Measurements from ENCODE around the gene AEN. TPM values are rescaled to one million over a fixed set of nuclear protein-coding genes. Genes with fewer than 3 reads are reported as not detected.
A peak's percentile ranks its signal among the peaks of the same experiment; 100 is the strongest.

The AEN gene
- total RNA-seq, 4 donors from 2014 or later: 16.1 to 19.2 (median 17.3) TPM

DNA sequence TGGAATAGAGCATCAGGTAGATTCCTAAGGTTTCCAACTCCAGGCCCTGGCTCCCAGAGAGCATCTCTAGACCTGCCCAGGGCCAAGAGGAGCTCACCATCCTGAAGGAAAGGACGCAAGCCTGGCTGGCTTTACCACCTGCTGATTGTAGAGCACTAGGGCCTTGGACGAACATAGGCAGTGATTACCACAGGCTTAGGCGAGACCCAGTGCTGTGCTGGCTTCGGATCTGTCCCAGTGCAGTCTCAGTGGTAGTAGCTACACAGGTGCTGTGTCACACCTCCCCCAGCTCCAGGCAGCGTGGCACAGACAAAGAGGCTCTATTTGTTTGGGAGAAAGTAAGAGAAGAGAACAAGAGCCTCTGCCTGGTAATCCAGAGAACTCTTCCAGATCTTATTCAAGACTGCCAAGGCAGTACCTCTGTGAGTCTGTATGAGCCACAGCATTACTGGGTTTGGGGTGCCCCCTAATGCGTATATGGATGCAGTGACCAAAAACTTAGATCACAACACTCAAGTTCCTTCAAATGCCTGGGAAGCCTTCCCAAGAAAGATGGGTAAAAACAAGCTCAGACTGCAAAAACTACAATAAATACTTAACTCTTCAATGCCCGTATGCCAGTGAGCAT, 43.1 kb downstream of the AEN start:
- Histone ChIP-seq H3K36me3 (no peaks in the 10 kb centered on the region), H3K4me1 (no peaks in the 10 kb centered on the region), H3K4me3 (no peak overlapping the region), H3K27me3 (no peaks in the 10 kb centered on the region), H3K27ac (no peak overlapping the region), H3K9me3 (no peaks in the 10 kb centered on the region)
- TF ChIP-seq, protein P1, sequence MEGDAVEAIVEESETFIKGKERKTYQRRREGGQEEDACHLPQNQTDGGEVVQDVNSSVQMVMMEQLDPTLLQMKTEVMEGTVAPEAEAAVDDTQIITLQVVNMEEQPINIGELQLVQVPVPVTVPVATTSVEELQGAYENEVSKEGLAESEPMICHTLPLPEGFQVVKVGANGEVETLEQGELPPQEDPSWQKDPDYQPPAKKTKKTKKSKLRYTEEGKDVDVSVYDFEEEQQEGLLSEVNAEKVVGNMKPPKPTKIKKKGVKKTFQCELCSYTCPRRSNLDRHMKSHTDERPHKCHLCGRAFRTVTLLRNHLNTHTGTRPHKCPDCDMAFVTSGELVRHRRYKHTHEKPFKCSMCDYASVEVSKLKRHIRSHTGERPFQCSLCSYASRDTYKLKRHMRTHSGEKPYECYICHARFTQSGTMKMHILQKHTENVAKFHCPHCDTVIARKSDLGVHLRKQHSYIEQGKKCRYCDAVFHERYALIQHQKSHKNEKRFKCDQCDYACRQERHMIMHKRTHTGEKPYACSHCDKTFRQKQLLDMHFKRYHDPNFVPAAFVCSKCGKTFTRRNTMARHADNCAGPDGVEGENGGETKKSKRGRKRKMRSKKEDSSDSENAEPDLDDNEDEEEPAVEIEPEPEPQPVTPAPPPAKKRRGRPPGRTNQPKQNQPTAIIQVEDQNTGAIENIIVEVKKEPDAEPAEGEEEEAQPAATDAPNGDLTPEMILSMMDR (IDR thresholded peaks at IDR 0.05 in 4 of 5, conservative IDR thresholded peaks at IDR 0.05 in 1 of 5): peak in 2 of 5 experiments; percentile 6 to 31
- no peak for TF ChIP-seq POLR2A (IDR thresholded peaks at IDR 0.05)
- in situ Hi-C loops (cut with MboI; ENCODE audit: low sequenced_read_pairs in 4 of 4) (loop anchor here in 2 of 4 donors (25.0 kb wide), 1 partner anchor 173 kb away; no protein-coding TSS in a partner anchor), intact Hi-C loops (cut with DNase I; ENCODE audit: low total_unique reads) (no loop called here)
- DNase-seq (no peak), ATAC-seq (no peak)

DNA sequence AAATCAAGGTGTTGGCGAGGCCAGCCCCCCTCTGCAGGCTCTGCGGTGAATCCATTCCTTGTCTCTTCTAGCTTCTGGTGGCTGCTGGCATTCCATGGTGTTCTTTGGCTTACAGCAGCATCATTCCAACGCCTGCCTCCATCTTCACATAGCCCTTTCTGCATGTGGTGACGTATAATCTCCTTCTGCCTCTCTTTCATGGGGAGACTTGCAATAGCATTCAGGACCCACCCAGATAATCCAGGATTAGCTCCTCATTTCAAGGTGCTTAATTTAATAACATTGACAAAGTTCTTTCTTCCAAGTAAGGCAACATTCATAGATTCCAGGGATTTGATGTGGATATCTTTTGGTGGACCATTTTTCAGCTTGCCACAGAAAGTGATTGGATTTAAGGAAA, 53.5 kb downstream of the AEN start:
- ATAC-seq: no peak
- no peak for DNase-seq
- Histone ChIP-seq H3K4me3 (no peak overlapping the region), H3K9me3 (peaks cover 0 to 3% (median 0%) of the 10 kb centered on the region in 3 donors), H3K27ac (no peak overlapping the region), H3K27me3 (peaks cover 0 to 3% (median 0%) of the 10 kb centered on the region in 3 donors), H3K4me1 (no peaks in the 10 kb centered on the region), H3K36me3 (no peaks in the 10 kb centered on the region)
- in situ Hi-C loops (cut with MboI; ENCODE audit: low sequenced_read_pairs in 4 of 4): loop anchor here in 2 of 4 donors (25.0 kb wide), 1 partner anchor 163 kb away; no protein-coding TSS in a partner anchor
- intact Hi-C loops (cut with DNase I; ENCODE audit: low total_unique reads): no loop called here
- TF ChIP-seq, protein P1 (IDR thresholded peaks at IDR 0.05 in 4 of 5, conservative IDR thresholded peaks at IDR 0.05 in 1 of 5): no peak
- no peak for TF ChIP-seq POLR2A (IDR thresholded peaks at IDR 0.05)

DNA sequence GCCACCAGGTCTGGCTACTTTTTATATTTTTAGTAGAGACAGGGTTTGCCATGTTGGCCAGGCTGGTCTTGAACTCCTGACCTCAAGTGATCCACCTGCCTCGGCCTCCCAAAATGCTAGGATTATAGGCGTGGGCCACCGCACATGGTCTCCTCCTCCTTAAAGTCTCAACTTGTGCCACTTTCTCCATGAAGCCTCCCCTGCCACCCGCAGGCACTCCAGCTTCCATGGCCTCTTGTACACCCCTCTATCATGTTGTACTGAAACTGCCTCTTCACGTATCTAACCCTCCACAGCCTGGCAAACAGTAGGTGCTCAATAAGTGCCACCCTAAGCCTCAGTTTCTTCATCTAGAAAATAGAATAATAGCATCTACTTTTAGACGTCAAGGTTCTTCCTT, 57.6 kb downstream of the AEN start:
- ATAC-seq (no peak), DNase-seq (no peak)
- intact Hi-C loops (cut with DNase I; ENCODE audit: low total_unique reads) (no loop called here), in situ Hi-C loops (cut with MboI; ENCODE audit: low sequenced_read_pairs in 4 of 4) (no loop called here)
- H3K27ac ChIP-seq: no peak overlapping the region
- H3K4me3 ChIP-seq: no peak overlapping the region
- no peaks in the 10 kb centered on the region for H3K27me3 ChIP-seq
- no peaks in the 10 kb centered on the region for H3K36me3 ChIP-seq
- no peaks in the 10 kb centered on the region for H3K4me1 ChIP-seq
- no peaks in the 10 kb centered on the region for H3K9me3 ChIP-seq
- TF ChIP-seq POLR2A (IDR thresholded peaks at IDR 0.05): no peak
- TF ChIP-seq, protein P1 (IDR thresholded peaks at IDR 0.05 in 4 of 5, conservative IDR thresholded peaks at IDR 0.05 in 1 of 5): no peak

DNA sequence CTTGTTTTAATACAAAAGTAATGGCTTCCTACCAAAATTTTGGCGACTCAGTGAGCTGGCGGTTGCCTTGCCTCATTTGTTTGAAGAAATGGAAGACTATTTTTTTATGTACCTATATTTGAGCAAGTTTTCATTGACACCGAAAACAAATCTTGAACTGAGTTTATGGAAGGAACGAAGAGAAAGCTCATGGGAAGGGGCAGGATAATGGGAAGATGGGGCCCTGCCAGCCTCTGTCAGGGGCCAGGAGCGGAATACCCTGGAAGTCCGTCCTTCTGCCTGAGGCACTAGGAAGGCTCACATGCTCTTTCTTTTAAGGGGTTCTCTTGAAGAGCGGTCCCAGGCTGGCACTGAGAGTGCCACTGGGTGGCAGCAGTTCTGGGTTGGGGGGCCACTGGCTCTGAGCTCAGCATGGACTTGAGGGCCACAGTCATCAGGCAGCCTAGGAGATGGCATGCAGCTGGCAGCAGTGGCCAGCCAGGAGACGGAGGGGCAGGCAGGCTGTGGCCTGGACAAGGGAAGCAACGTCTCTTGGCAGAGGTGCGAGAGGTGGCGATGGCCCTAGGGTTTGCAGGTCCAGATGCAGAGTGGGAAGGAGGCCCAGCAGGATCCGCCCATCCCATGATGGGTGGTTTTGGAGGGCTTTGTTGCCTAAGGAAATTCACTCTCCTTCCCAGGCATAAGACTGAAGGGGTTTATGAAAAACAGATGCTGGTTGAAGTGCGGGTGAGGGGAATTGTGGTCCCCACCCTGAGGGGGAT, 59.3 kb downstream of the AEN start:
- Histone ChIP-seq H3K27ac (no peak overlapping the region), H3K36me3 (no peaks in the 10 kb centered on the region), H3K4me1 (no peaks in the 10 kb centered on the region), H3K27me3 (no peaks in the 10 kb centered on the region), H3K4me3 (no peak overlapping the region), H3K9me3 (no peaks in the 10 kb centered on the region)
- in situ Hi-C loops (cut with MboI; ENCODE audit: low sequenced_read_pairs in 4 of 4) (no loop called here), intact Hi-C loops (cut with DNase I; ENCODE audit: low total_unique reads) (no loop called here)
- ATAC-seq: no peak
- DNase-seq: no peak
- no peak for TF ChIP-seq POLR2A (IDR thresholded peaks at IDR 0.05)
- TF ChIP-seq, protein P1 (IDR thresholded peaks at IDR 0.05 in 4 of 5, conservative IDR thresholded peaks at IDR 0.05 in 1 of 5): no peak

All from gastrocnemius medialis (tissue), 4 donors.